Globus pallidus (tissue), 1 donor: Measurements from ENCODE around the gene FAAH.
"Not testable (repeated sequence)": the region's sequence is repeated elsewhere in the genome, so short reads cannot be mapped to it uniquely, and the experiment has no call there.

Source experiments
- DNase-seq: peaks from one replicate; pipeline ENCODE4 v3.0.0-alpha.2; 2015; ENCODE audit warnings: low spot score

The FAAH gene

GRCh38 chr1:46394108-46394871 is at the start of gene FAAH:
Gene FAAH, plus strand, starts transcription at chr1:46394317. Its CDS starts 32 bp downstream, at chr1:46394349.
- peak; percentile 75 for DNase-seq

DNA sequence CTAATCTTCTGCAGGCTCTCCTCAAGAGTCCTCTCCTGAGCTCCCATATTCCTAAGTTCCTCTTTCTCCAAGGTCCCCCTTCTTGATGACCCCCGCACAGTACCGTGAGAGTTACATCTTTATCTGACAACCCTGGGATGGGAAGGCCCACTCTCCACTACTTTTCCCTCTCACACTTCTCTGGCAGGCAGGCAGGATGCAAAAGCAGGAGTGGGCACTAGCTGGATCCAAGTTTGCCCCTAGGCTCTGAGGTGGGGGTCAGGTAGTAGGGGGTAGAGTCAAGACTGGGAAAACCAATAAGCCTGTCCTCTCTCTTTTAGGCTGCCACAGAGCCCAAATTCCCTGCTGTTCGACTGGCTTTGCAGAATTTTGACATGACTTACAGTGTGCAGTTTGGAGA is 49.6 kb upstream of the FAAH start:
- no peak for DNase-seq

DNA sequence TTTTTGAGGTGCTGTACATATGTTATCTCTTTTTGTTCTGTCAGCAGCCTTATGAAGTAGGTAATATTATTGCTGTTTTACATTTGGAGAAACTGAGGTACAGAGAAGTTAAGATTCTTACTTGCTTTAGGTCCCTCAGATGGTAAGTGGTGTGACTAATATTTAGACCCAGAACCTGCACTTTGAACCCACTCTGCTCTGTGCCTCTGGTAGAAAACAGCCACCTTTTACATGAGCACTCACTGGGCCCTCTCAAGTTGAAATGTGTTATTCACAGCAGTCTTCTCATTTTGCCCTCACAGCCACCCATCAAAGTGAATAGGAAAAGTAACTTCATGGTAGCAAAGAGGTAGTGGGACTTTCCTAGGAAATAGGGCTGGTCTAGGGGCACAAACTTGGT is 48.8 kb upstream of the FAAH start:
- DNase-seq: no peak

- no peak for DNase-seq
Observed at GRCh38 chr1:46352363-46352762, 41.8 kb upstream of the FAAH start.

GRCh38 chr1:46355920-46356319 is 38.2 kb upstream of the FAAH start:
- not testable (repeated sequence) for DNase-seq

GRCh38 chr1:46362158-46362557 is 32.0 kb upstream of the FAAH start:
- DNase-seq: no peak

- no peak for DNase-seq
Observed at GRCh38 chr1:46363121-46363520, 31.0 kb upstream of the FAAH start.

GRCh38 chr1:46364612-46365011 is 29.5 kb upstream of the FAAH start:
- DNase-seq: no peak

DNA sequence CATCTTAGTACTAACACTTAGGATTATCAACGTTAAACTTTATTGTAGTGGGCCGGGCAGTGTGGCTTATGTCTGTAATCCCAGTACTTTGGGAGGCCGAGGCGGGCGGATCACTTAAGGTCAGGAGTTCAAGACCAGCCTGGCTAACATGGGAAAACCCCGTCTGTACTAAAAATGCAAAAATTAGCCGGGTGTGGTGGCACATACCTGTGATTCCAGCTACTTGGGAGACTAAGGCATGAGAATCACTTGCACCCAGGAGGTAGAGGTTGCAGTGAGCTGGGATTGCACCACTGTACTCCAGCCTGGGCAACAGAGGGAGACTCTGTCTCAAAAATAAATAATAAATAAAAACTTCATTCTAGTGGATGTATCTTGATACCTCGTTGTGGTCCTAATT is 28.3 kb upstream of the FAAH start:
- DNase-seq: not testable (repeated sequence)

DNA sequence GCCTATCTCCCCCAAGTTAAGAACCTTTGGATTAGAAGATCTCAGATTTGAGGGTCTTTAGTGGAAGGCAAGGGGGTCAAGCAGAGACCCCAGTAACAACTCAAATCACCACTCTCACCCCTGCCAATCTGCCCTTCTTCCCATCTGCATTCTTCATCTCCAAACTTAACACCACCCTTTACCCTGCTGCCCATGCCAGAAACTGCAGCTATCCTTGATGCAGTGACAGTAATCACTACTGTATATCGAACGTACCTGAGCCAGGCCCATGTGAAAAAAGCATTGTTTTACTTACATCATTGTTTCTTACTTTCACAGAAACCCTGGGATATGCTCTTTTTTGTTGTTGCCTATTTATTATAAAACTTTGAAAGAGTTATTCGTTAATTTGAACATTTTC is 27.0 kb upstream of the FAAH start:
- no peak for DNase-seq

- not testable (repeated sequence) for DNase-seq
Observed at GRCh38 chr1:46367701-46368100, 26.4 kb upstream of the FAAH start.

GRCh38 chr1:46368791-46369190 is 25.3 kb upstream of the FAAH start:
- DNase-seq: no peak

DNA sequence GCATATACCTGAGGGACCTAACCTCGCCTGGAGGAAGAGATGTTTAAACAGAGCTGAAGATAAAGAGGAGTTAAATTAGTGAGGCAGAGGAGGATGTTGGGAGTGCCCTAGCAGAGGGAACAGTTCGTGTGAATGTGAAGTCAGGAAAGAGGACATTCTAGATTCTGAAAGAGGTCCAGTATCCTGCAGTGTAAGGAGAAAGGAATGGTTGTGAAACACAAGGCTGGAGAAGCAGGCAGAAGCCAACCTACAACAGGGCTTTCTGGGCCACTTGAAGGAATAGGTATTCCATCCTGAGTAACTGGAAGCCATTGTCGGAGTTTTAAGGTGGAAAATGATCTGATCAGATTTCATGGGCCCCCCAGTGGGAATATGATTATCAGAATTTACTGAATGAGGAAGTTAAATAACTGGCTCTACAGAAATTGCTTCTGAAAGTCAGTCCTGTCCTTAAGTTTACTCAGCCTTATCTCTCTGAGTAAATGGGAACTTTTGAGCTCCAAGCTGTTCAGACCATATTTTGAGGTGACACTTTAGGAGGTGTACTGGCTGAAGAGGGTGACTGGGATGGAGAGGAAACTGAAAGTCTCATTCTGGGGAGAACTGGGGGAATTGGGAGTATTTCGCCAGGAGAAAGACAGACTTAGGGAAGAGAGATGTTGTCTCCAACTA is 24.4 kb upstream of the FAAH start:
- DNase-seq: no peak

DNA sequence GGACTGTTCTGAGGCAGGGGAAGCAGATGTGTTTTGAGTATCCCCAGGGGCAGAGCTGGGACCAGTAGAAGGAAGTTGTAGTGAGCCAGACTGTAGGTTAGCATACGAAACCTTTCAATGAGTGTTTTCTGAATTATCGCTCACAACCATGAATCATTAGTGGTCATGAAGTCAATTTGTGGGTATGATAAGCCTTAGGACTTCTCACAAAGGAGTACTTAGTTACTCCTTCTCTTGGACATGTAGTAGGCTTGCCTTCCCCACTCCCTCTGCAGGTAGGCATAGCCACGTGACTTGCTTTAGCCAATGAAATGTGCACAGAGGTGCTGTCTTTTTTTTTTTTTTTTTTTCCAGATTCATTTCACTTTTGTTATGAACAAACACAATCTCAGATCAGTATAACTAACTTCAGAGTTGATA is 23.9 kb upstream of the FAAH start:
- no peak for DNase-seq

DNA sequence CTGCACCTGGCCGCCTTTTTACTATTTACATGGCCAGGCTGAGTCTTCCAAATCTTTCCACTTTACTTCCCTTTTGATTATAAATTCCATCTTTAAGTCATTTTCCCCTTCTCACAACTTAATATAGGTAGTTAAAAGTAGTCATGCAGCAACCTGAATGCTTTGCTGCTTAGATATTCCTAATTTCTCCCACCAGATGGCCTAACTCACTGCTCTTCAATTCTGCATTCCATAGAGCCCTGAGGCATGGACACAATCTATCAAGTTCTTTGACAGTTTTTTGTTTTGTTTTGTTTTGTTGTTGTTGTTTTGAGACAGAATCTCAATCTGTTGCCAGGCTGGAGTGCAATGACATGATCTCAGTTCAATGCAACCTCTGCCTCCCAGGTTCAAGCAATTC is 21.7 kb upstream of the FAAH start:
- no peak for DNase-seq

DNA sequence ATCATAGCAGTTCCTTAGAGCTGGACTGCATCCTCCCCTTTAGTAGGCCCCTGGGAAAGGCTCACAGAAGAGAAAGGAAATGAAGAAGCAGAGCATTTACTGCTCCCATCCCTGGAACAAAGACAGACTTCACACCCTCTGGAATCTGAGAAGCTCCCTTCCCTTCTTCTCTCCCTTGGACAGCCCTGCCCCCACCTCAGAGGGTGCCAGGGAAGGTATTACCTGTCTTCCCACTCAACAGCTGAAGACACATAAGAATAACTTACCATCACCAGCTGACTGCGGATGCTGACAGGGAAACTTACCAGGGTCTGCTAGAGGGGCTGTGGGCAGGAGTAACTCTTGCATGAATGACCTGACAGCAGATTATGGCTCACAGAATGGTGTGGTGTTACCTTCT is 14.1 kb upstream of the FAAH start:
- DNase-seq: no peak

DNA sequence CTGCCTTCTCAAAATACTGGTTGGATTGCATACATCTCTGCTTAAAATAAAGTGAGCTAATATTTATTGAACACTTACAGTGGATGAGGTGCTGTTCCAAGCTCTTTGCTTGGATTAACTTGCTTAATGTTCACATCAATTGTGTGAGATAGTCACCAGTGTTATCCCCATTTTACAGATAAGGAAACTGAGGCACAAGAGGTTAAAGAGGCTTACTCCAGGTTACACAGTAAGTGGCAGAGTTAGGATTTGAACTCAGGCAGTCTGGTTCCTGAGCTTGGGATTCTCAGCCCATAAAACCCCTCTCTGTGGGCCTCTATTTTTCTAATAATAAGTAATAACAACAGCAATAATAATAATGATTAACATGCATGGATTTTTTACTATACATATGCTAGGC is 13.6 kb upstream of the FAAH start:
- DNase-seq: no peak

DNA sequence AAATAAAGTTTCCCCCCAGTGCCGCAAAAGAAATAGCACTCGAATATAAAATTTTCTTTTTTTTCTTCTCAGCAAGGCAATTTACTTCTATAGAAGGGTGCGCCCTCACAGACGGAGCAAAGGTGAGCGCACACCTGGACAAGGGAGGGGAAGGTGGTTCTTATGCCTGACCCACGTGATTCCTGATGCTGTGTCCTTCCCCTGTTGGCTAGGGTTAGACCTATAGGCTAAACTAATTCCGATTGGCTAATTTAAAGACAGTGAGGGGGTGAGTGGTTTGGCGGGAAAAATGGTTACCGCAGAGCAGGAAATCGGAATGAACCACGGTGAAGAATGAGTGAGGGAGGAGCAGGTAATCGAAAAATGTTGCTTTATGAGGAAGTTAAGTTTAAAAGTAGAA is 607 bp upstream of the FAAH start:
- no peak for DNase-seq

DNA sequence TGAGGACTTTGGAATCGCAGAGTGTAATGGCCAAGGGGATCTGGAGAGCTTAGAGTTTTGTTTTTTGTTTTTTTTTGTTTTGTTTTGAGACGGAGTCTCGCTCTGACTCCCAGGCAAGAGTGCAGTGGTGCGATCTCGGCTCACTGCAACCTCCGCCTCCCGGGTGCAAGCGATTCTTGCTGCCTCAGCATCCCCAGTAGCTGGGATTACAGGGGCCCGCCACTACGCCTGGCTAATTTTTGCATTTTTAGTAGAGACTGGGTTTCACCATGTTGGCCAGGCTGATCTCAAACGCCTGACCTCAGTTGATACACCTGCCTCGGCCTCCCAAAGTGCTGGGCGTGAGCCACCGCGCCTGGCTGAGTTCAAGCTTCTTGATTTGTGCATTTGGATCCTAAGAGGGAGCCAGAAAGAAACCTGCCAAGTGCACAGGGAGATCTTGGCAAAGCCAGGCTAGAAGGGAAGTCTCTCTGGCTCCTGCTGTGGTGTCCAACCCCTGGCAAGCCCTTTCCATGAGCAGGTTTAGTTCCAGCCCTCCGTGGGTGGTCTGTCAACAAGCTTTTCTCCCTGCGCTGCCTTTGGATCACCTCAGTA is 852 bp downstream of the FAAH start:
- DNase-seq: no peak

GRCh38 chr1:46396441-46397398 is 2.6 kb downstream of the FAAH start:
- DNase-seq: no peak

GRCh38 chr1:46399307-46399706 is 5.2 kb downstream of the FAAH start:
- DNase-seq: no peak

- no peak for DNase-seq
Observed at GRCh38 chr1:46400421-46400820, 6.3 kb downstream of the FAAH start.
